Trophoblast cell (in vitro differentiated cells and primary cell): ENCODE results near the gene NPC1.

Experiments
- DNase-seq, 2 donors: peaks; one replicate each; pipeline ENCODE4 v3.0.0-alpha.2; 2016
- H2AFZ ChIP-seq: 2 replicates; pipeline ENCODE4 v1.6.1; 2013; ENCODE audit warnings: low read length, moderate library complexity, mild to moderate bottlenecking; ENCODE audit not compliant: insufficient read depth, poor library complexity
- H2AK5ac ChIP-seq: 2 replicates; pipeline ENCODE4 v1.6.1; 2013; ENCODE audit warnings: mild to moderate bottlenecking, low read length
- H2BK120ac ChIP-seq: 2 replicates; pipeline ENCODE4 v1.6.1; 2013; ENCODE audit warnings: low read length, mild to moderate bottlenecking, moderate library complexity; ENCODE audit not compliant: insufficient read depth, poor library complexity
- H2BK12ac ChIP-seq: 2 replicates; pipeline ENCODE4 v1.6.1; 2013; ENCODE audit warnings: mild to moderate bottlenecking, low read length, moderate library complexity
- H2BK5ac ChIP-seq: 2 replicates; pipeline ENCODE4 v1.6.1; 2013; ENCODE audit warnings: low read length, low read depth, moderate library complexity, mild to moderate bottlenecking; ENCODE audit not compliant: poor library complexity
- H3K14ac ChIP-seq: 2 replicates; pipeline ENCODE4 v1.6.1; 2013; ENCODE audit warnings: mild to moderate bottlenecking, low read length
- H3K18ac ChIP-seq: 2 replicates; pipeline ENCODE4 v1.6.1; 2013; ENCODE audit warnings: mild to moderate bottlenecking, low read length
- H3K23ac ChIP-seq: 2 replicates; pipeline ENCODE4 v1.6.1; 2013; ENCODE audit warnings: low read length
- H3K27ac ChIP-seq: 2 replicates; pipeline ENCODE4 v1.5.1; 2013; ENCODE audit warnings: low read depth, mild to moderate bottlenecking, inconsistent platforms, low read length, moderate library complexity
- H3K27me3 ChIP-seq: 2 replicates; pipeline ENCODE4 v1.6.1; 2013; ENCODE audit warnings: inconsistent platforms, mild to moderate bottlenecking, low read length, moderate library complexity; ENCODE audit not compliant: insufficient read depth
- H3K36me3 ChIP-seq, 2 experiments: 1 replicate in 1 of 2; 2 replicates in 1 of 2; pipeline ENCODE4 v1.6.1; 2013; ENCODE audit warnings: low read length in 2 of 2, mild to moderate bottlenecking in 2 of 2, moderate library complexity in 1 of 2; ENCODE audit not compliant: insufficient read depth in 2 of 2, control insufficient read depth in 1 of 2
- H3K4ac ChIP-seq: 2 replicates; pipeline ENCODE4 v1.6.1; 2013; ENCODE audit warnings: low read depth, mild to moderate bottlenecking, low read length, moderate library complexity
- H3K4me1 ChIP-seq, 2 experiments: 1 replicate in 1 of 2; 2 replicates in 1 of 2; pipeline ENCODE4 v1.6.1; 2013; ENCODE audit warnings: low read length in 2 of 2, mild to moderate bottlenecking in 2 of 2, moderate library complexity in 1 of 2; ENCODE audit not compliant: insufficient read depth in 2 of 2, control insufficient read depth in 1 of 2
- H3K4me2 ChIP-seq: 2 replicates; pipeline ENCODE4 v1.6.1; 2013; ENCODE audit warnings: inconsistent platforms, mild to moderate bottlenecking, low read length, moderate library complexity
- H3K4me3 ChIP-seq: 2 replicates; pipeline ENCODE4 v1.5.1; 2013; ENCODE audit warnings: mild to moderate bottlenecking, low read depth, low read length, inconsistent platforms
- H3K79me1 ChIP-seq: one replicate; pipeline ENCODE4 v1.6.1; 2013; ENCODE audit warnings: low read length
- H3K79me2 ChIP-seq: 2 replicates; pipeline ENCODE4 v1.6.1; 2013; ENCODE audit warnings: low read length, mild to moderate bottlenecking; ENCODE audit not compliant: control insufficient read depth, insufficient read depth, poor library complexity
- H3K9ac ChIP-seq: 2 replicates; pipeline ENCODE4 v1.6.1; 2013; ENCODE audit warnings: mild to moderate bottlenecking, low read length
- H3K9me3 ChIP-seq: 2 replicates; pipeline ENCODE4 v1.6.1; 2013; ENCODE audit warnings: low read depth, mild to moderate bottlenecking, control low read depth, inconsistent platforms, low read length; ENCODE audit not compliant: insufficient read depth
- H4K12ac ChIP-seq: 2 replicates; pipeline ENCODE4 v1.6.1; 2013; ENCODE audit warnings: low read depth, mild to moderate bottlenecking, low read length, moderate library complexity
- H4K8ac ChIP-seq: 2 replicates; pipeline ENCODE4 v1.6.1; 2013; ENCODE audit warnings: low read depth, mild to moderate bottlenecking, low read length, moderate library complexity
- H4K91ac ChIP-seq: one replicate; pipeline ENCODE4 v1.6.1; 2013; ENCODE audit warnings: low read depth, mild to moderate bottlenecking, low read length, moderate library complexity
- WGBS: extraction: QIAGEN DNeasy Blood & Tissue Kit; methylation state at CpG from one replicate; pipeline ENCODE4 v1.1.7; 2013; ENCODE audit warnings: missing lambda C conversion rate; ENCODE audit not compliant: insufficient read length, insufficient coverage; ENCODE audit errors: extremely low coverage; 5-methylcytosine and 5-hydroxymethylcytosine counted together

Gene NPC1

DNA sequence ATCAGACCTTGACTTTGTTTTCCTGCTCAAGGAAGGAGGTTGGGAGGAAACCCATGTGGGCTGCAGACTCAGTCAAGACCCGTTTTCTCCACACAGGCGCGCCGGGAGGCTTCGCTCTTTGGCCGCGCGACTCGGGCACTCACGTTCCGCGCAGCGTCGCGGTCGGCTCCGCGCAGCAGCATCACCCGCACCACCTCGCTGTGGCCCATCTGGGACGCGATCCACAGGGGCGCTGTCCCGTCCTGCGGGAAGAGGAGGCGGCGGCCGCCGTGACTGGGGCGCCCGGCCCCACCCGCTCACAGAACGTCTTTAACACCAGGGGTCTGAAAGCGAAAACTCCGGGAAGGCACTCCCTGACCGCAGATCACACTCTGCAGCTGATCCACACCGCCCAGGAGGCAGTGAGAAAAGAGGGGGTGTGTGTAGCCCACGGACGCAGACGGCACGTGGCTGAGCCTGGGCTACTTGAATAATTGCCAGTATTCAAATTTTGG, 33.1 kb upstream of the NPC1 start:
- H3K4ac ChIP-seq, result no peak overlapping the region
- H3K4me1 ChIP-seq, result peaks cover 0 to 6% of the 10 kb centered on the region in 2 experiments
- no peak overlapping the region for H2BK120ac ChIP-seq
- DNase-seq, result no peak
- no peaks in the 10 kb centered on the region for H3K79me2 ChIP-seq
- H3K36me3 ChIP-seq, result no peaks in the 10 kb centered on the region
- peak overlapping the region; percentile 61 for H3K4me3 ChIP-seq
- no peaks in the 10 kb centered on the region for H3K9me3 ChIP-seq
- H4K12ac ChIP-seq, result no peak overlapping the region
- no peak overlapping the region for H4K91ac ChIP-seq
- no peak overlapping the region for H3K18ac ChIP-seq
- no peak overlapping the region for H3K23ac ChIP-seq
- no CpG with 5 or more reads among the region's 41 CpGs for WGBS
- no peak overlapping the region for H2BK5ac ChIP-seq
- no peak overlapping the region for H3K9ac ChIP-seq
- no peak overlapping the region for H2BK12ac ChIP-seq
- H4K8ac ChIP-seq, result no peak overlapping the region
- no peak overlapping the region for H2AK5ac ChIP-seq
- H3K4me2 ChIP-seq, result peak overlapping the region; percentile 72
- H3K14ac ChIP-seq, result no peak overlapping the region
- H2AFZ ChIP-seq, result no peak overlapping the region
- H3K79me1 ChIP-seq, result no peaks in the 10 kb centered on the region
- H3K27me3 ChIP-seq, result peaks cover 13% of the 10 kb centered on the region
- H3K27ac ChIP-seq, result no peak overlapping the region

DNA sequence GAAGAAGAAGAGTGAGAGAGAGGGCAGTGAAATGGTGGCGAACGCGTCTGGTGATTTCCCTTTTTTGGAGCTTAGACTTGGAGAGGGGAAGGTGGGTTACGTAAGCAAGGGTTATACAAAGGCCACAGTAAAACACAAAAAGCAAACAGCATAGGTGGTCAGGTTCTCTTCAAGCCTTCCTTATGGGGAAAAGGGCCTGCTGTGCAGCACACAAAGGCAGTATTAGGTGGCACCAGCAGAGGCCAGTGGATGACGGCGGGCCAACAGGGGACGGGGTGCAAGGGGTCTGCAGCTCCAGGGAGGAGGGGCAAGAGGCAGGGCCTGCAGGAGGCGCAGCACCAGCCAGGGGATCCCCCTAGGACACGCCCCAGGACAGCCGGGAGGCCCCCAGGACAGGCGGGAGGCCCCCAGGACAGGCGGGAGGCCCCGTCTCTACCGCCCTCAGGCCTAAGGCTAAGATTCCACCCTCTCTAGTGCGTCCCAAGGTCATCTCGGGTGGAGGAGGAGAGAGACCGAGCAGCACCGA, 32.6 kb upstream of the NPC1 start:
- peaks cover 13% of the 10 kb centered on the region for H3K27me3 ChIP-seq
- peak overlapping the region; percentile 61 for H3K4me3 ChIP-seq
- no peaks in the 10 kb centered on the region for H3K79me2 ChIP-seq
- DNase-seq, result no peak
- H3K4me2 ChIP-seq, result peak overlapping the region; percentile 72
- no peak overlapping the region for H3K4ac ChIP-seq
- H4K8ac ChIP-seq, result no peak overlapping the region
- H4K91ac ChIP-seq, result no peak overlapping the region
- no peaks in the 10 kb centered on the region for H3K79me1 ChIP-seq
- H3K36me3 ChIP-seq, result no peaks in the 10 kb centered on the region
- no peak overlapping the region for H2BK5ac ChIP-seq
- H2AFZ ChIP-seq, result no peak overlapping the region
- no peaks in the 10 kb centered on the region for H3K9me3 ChIP-seq
- no peak overlapping the region for H4K12ac ChIP-seq
- H2BK120ac ChIP-seq, result no peak overlapping the region
- peaks cover 0 to 6% of the 10 kb centered on the region in 2 experiments for H3K4me1 ChIP-seq
- no peak overlapping the region for H2AK5ac ChIP-seq
- H3K23ac ChIP-seq, result no peak overlapping the region
- H3K14ac ChIP-seq, result no peak overlapping the region
- no peak overlapping the region for H3K27ac ChIP-seq
- no peak overlapping the region for H3K18ac ChIP-seq
- no CpG with 5 or more reads among the region's 18 CpGs for WGBS
- H2BK12ac ChIP-seq, result no peak overlapping the region
- no peak overlapping the region for H3K9ac ChIP-seq

DNA sequence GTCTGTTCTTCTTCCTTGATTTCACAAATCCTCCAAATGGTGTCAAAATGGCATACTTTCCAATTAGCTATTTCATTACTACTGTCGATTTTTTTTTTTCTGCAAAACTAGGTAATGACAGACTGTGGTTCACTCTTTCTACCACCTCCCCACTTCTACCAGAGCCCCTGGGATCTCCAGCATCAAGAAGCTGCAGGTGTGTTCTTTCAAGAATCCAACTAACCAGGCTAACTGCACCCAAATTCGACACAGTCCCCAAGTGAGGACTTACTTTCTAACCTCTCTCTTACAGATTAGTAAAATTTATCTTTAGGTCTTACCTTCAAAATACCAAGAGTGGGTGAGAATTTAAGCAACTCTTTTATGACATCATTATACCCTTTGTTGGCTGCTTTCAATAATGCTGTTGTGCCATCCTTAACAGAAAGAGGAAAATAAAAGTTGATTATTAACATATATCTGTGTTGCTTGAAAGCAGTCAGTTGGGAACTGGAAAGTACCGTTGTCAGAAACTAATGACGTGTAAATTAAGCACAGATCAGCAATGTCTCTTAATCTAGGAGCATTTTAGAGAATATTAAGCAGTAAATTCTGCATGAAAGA, 31.2 kb upstream of the NPC1 start:
- Histone ChIP-seq H3K79me2 (no peaks in the 10 kb centered on the region), H2AK5ac (no peak overlapping the region), H3K4me3 (no peak overlapping the region), H3K4me1 (peaks cover 0 to 7% of the 10 kb centered on the region in 2 experiments), H3K18ac (no peak overlapping the region), H3K27me3 (peaks cover 13% of the 10 kb centered on the region), H3K14ac (no peak overlapping the region), H2BK5ac (no peak overlapping the region), H3K27ac (no peak overlapping the region), H2BK12ac (no peak overlapping the region), H2AFZ (no peak overlapping the region), H3K9ac (no peak overlapping the region), H3K36me3 (no peaks in the 10 kb centered on the region), H4K8ac (no peak overlapping the region), H3K9me3 (no peaks in the 10 kb centered on the region), H3K23ac (no peak overlapping the region), H4K12ac (no peak overlapping the region), H3K79me1 (no peaks in the 10 kb centered on the region), H4K91ac (no peak overlapping the region), H3K4me2 (no peak overlapping the region), H3K4ac (no peak overlapping the region), H2BK120ac (no peak overlapping the region)
- WGBS, result no CpG with 5 or more reads among the region's 4 CpGs
- DNase-seq, result no peak

DNA sequence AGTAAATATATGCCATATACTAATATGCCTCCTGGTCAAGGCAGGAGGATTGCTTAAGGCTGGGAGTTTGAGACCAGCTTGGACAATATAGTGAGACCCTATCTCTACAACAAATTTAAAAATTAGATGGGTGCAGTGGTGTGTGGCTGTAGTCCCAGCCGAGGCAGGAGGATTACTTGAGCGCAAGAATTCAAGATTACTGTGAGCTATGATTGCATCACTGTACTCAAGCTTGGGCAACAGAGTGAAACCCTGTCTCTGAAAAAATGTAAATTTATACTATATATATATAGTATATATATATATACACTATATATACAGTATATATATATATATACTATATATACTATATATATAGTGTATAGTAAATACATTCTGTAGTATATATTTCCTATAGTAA, 30.0 kb upstream of the NPC1 start:
- H3K4me1 ChIP-seq, result peaks cover 0 to 10% of the 10 kb centered on the region in 2 experiments
- no peak overlapping the region for H3K4me3 ChIP-seq
- H2BK12ac ChIP-seq, result no peak overlapping the region
- H4K8ac ChIP-seq, result no peak overlapping the region
- H3K9me3 ChIP-seq, result no peaks in the 10 kb centered on the region
- no peak overlapping the region for H3K4me2 ChIP-seq
- no peak overlapping the region for H3K18ac ChIP-seq
- H4K12ac ChIP-seq, result no peak overlapping the region
- H2AK5ac ChIP-seq, result no peak overlapping the region
- no peak overlapping the region for H3K27ac ChIP-seq
- no peaks in the 10 kb centered on the region for H3K36me3 ChIP-seq
- H2BK120ac ChIP-seq, result no peak overlapping the region
- no peak overlapping the region for H2AFZ ChIP-seq
- H3K79me1 ChIP-seq, result no peaks in the 10 kb centered on the region
- WGBS, result no CpG with 5 or more reads among the region's 2 CpGs
- no peak overlapping the region for H3K9ac ChIP-seq
- no peak overlapping the region for H3K23ac ChIP-seq
- H4K91ac ChIP-seq, result no peak overlapping the region
- H3K79me2 ChIP-seq, result no peaks in the 10 kb centered on the region
- H3K4ac ChIP-seq, result no peak overlapping the region
- DNase-seq, result no peak
- H3K27me3 ChIP-seq, result peaks cover 13% of the 10 kb centered on the region
- H2BK5ac ChIP-seq, result no peak overlapping the region
- no peak overlapping the region for H3K14ac ChIP-seq
